Keratinocyte (primary cell): ENCODE data around the gene AGRN. TPM values are rescaled to one million over a fixed set of nuclear protein-coding genes. Genes with fewer than 3 reads are reported as not detected.

Experiments
- DNase-seq: peaks from one replicate; pipeline ENCODE4 v3.0.0-alpha.2; 2011; ENCODE audit warnings: low read depth, missing footprints, low spot score
- FAIRE-seq: peaks from 2 replicates; lab custom pipeline; 2011; peaks lifted over from hg19 to GRCh38; lab: Jason Lieb, UNC
- H2AFZ ChIP-seq: 2 replicates; pipeline ENCODE4 v1.6.0; 2012; ENCODE audit warnings: low read length, control low read depth, inconsistent platforms; ENCODE audit not compliant: control insufficient read depth
- H3K27ac ChIP-seq: 2 replicates; pipeline ENCODE4 v1.5.1; 2011; ENCODE audit warnings: low read length; ENCODE audit not compliant: control insufficient read depth, insufficient read depth
- H3K27me3 ChIP-seq: 3 replicates; pipeline ENCODE4 v1.6.0; 2011; ENCODE audit warnings: low read length; ENCODE audit not compliant: control insufficient read depth, insufficient read depth; ENCODE audit errors: extremely low read depth
- H3K36me3 ChIP-seq, 2 experiments: 2 replicates in 1 of 2; 3 replicates in 1 of 2; pipeline ENCODE4 v1.5.1; 2011; ENCODE audit warnings: low read length in 2 of 2, mild to moderate bottlenecking in 1 of 2; ENCODE audit not compliant: control insufficient read depth in 2 of 2, insufficient read depth in 2 of 2; ENCODE audit errors: extremely low read depth in 1 of 2
- H3K4me1 ChIP-seq: 3 replicates; pipeline ENCODE4 v1.5.1; 2011; ENCODE audit warnings: low read length; ENCODE audit not compliant: control insufficient read depth, insufficient read depth; ENCODE audit errors: extremely low read depth
- H3K4me2 ChIP-seq: 3 replicates; pipeline ENCODE4 v1.6.0; 2011; ENCODE audit warnings: low read depth, low read length; ENCODE audit not compliant: control insufficient read depth, insufficient read depth; ENCODE audit errors: extremely low read depth
- H3K4me3 ChIP-seq, 3 experiments: fragments of 200-600 bp in 1 of 3; sonication (generic) in 1 of 3; 2 replicates in 2 of 3; 3 replicates in 1 of 3; pipeline ENCODE4 v1.5.1; 2011 to 2016; ENCODE audit warnings: low read length in 3 of 3, mild to moderate bottlenecking in 3 of 3, control low read depth in 2 of 3, inconsistent platforms in 1 of 3, low read depth in 1 of 3, mixed read lengths in 1 of 3, mixed run types in 1 of 3, moderate library complexity in 1 of 3; ENCODE audit not compliant: control insufficient read depth in 2 of 3, insufficient read depth in 2 of 3; ENCODE audit errors: extremely low read depth in 1 of 3
- H3K79me2 ChIP-seq: 2 replicates; pipeline ENCODE4 v1.6.0; 2012; ENCODE audit warnings: low read length; ENCODE audit not compliant: control insufficient read depth, insufficient read depth
- H3K9ac ChIP-seq: 3 replicates; pipeline ENCODE4 v1.6.0; 2011; ENCODE audit warnings: low read length; ENCODE audit not compliant: control insufficient read depth, insufficient read depth; ENCODE audit errors: extremely low read depth
- H3K9me1 ChIP-seq: 3 replicates; pipeline ENCODE4 v1.6.0; 2011; ENCODE audit warnings: low read length; ENCODE audit not compliant: control insufficient read depth, insufficient read depth; ENCODE audit errors: extremely low read depth
- H3K9me3 ChIP-seq: 2 replicates; pipeline ENCODE4 v1.5.1; 2012; ENCODE audit warnings: low read depth, low read length; ENCODE audit not compliant: control insufficient read depth
- H4K20me1 ChIP-seq: 3 replicates; pipeline ENCODE4 v1.6.0; 2011; ENCODE audit warnings: low read length; ENCODE audit not compliant: control insufficient read depth, insufficient read depth; ENCODE audit errors: extremely low read depth
- CTCF ChIP-seq, 3 experiments: IDR thresholded peaks in 1 of 3; conservative IDR thresholded peaks in 1 of 3; optimal IDR thresholded peaks in 1 of 3; 2 replicates in 2 of 3; 3 replicates in 1 of 3; pipeline versions ENCODE3 to v1.5.1; 2011; ENCODE audit warnings: low read length in 3 of 3, mild to moderate bottlenecking in 3 of 3, moderate library complexity in 2 of 3, control low read depth in 1 of 3, inconsistent platforms in 1 of 3; ENCODE audit not compliant: insufficient read depth in 2 of 3; ENCODE audit errors: extremely low read depth in 1 of 3
- EZH2 ChIP-seq: IDR thresholded peaks from one replicate; pipeline ENCODE4 v1.6.1; 2012; ENCODE audit warnings: inconsistent platforms, mild to moderate bottlenecking, low read length, moderate library complexity
- dilution Hi-C: fragments of 300-500 bp; cut with MboI; formaldehyde crosslinking; loops from one replicate; pipeline ENCODE4 v1.7.0; 2020; ENCODE audit warnings: low sequenced_read_pairs; ENCODE audit not compliant: extremely low pct_ligation_motif_present
- polyA plus RNA-seq, 5 experiments: library from polyadenylated mRNA; depleted of rRNA in 3 of 5; stranded (reverse) in 3 of 5; stranded (forward) in 1 of 5; unstranded in 1 of 5; fragments of >200 nt; gene quantifications; 1 replicate in 1 of 5; 2 replicates in 3 of 5; 3 replicates in 1 of 5; pipeline versions ENCODE4 v1.2.1 to v1.2.3, GENCODE V29; 2011 to 2012; ENCODE audit warnings: missing spikeins in 2 of 5, low read depth in 1 of 5, low replicate concordance in 1 of 5

Gene AGRN
- polyA plus RNA-seq, 1 donor (not counting 4 experiments of a cell fraction or from before 2014, with no cell fraction given): 72.4 TPM

GRCh38 chr1:1043921-1044320 is 24.0 kb downstream of the AGRN start:
- H2AFZ ChIP-seq: no peak overlapping the region
- FAIRE-seq: no peak
- no peak overlapping the region for H3K9ac ChIP-seq
- H3K36me3 ChIP-seq: peaks cover 35 to 39% of the 10 kb centered on the region in 2 experiments
- no peak overlapping the region for H3K4me2 ChIP-seq
- H3K9me1 ChIP-seq: peaks cover 3% of the 10 kb centered on the region
- no peak overlapping the region for H3K27ac ChIP-seq
- no peaks in the 10 kb centered on the region for H3K27me3 ChIP-seq
- H3K4me1 ChIP-seq: peaks cover 10% of the 10 kb centered on the region
- H4K20me1 ChIP-seq: peaks cover 34% of the 10 kb centered on the region
- no peak overlapping the region for H3K4me3 ChIP-seq
- no peak for DNase-seq
- H3K9me3 ChIP-seq: no peaks in the 10 kb centered on the region
- H3K79me2 ChIP-seq: peaks cover 37% of the 10 kb centered on the region
- dilution Hi-C loops: no loop called here
- TF ChIP-seq CTCF (optimal IDR thresholded peaks at IDR 0.05 in 1 of 3, IDR thresholded peaks at IDR 0.05 in 1 of 3, conservative IDR thresholded peaks at IDR 0.05 in 1 of 3; ENCODE audit: extremely low read depth in 1 of 3, insufficient read depth in 2 of 3, low read length in 3 of 3) (no peak), EZH2 (no peak)

- TF ChIP-seq CTCF (optimal IDR thresholded peaks at IDR 0.05 in 1 of 3, IDR thresholded peaks at IDR 0.05 in 1 of 3, conservative IDR thresholded peaks at IDR 0.05 in 1 of 3; ENCODE audit: extremely low read depth in 1 of 3, insufficient read depth in 2 of 3, low read length in 3 of 3): no peak
- TF ChIP-seq EZH2: no peak
- Histone ChIP-seq H3K9me1 (peaks cover 3% of the 10 kb centered on the region), H3K27me3 (no peaks in the 10 kb centered on the region), H3K9me3 (no peaks in the 10 kb centered on the region), H3K9ac (no peak overlapping the region), H3K27ac (no peak overlapping the region), H4K20me1 (peaks cover 32% of the 10 kb centered on the region), H3K4me3 (no peak overlapping the region), H3K4me1 (peaks cover 7% of the 10 kb centered on the region), H3K4me2 (no peak overlapping the region), H3K36me3 (peaks cover 36 to 42% of the 10 kb centered on the region in 2 experiments), H2AFZ (no peak overlapping the region), H3K79me2 (peaks cover 34% of the 10 kb centered on the region)
- no peak for DNase-seq
- FAIRE-seq: no peak
- dilution Hi-C loops: no loop called here
These were observed 24.6 kb downstream of the AGRN start for GRCh38 chr1:1044455-1045078.
